DMS153 (cell line): Measurements from ENCODE around the gene PAK4.
"Not testable (repeated sequence)": the region's sequence is repeated elsewhere in the genome, so short reads cannot be mapped to it uniquely, and the experiment has no call there.

Source experiments
- DNase-seq: peaks from one replicate; lab custom pipeline; 2025; lab: John Stamatoyannopoulos, UW

PAK4 gene

GRCh38 chr19:39125554-39126311 lies at the start of gene PAK4:
PAK4 (plus strand) TSS chr19:39125786; CDS start chr19:39169554, 43,768 bp downstream.
- DNase-seq, result peak; percentile 94

- DNase-seq, result no peak
Measured at GRCh38 chr19:39077323-39077722, 48.3 kb upstream of the PAK4 start.

GRCh38 chr19:39078436-39079200 lies 47.0 kb upstream of the PAK4 start:
- no peak for DNase-seq

- DNase-seq, result no peak
Measured at GRCh38 chr19:39080431-39080830, 45.2 kb upstream of the PAK4 start.

- no peak for DNase-seq
Measured at GRCh38 chr19:39082167-39082566, 43.4 kb upstream of the PAK4 start.

GRCh38 chr19:39082745-39083598 lies 42.6 kb upstream of the PAK4 start:
- no peak for DNase-seq

GRCh38 chr19:39083599-39083982 lies 42.0 kb upstream of the PAK4 start:
- no peak for DNase-seq

GRCh38 chr19:39083983-39084731 lies 41.4 kb upstream of the PAK4 start, which contains the start of gene ACP7:
ACP7 (plus strand) TSS chr19:39084368; CDS start chr19:39085270, 902 bp downstream.
- no peak for DNase-seq

- no peak for DNase-seq
Measured at GRCh38 chr19:39084732-39085080, 40.9 kb upstream of the PAK4 start.

- DNase-seq, result no peak
Measured at GRCh38 chr19:39085392-39085791, 40.2 kb upstream of the PAK4 start.

GRCh38 chr19:39086386-39086785 lies 39.2 kb upstream of the PAK4 start:
- DNase-seq, result no peak

GRCh38 chr19:39087907-39088686 lies 37.5 kb upstream of the PAK4 start:
- DNase-seq, result no peak

GRCh38 chr19:39090016-39090415 lies 35.6 kb upstream of the PAK4 start:
- not testable (repeated sequence) for DNase-seq

GRCh38 chr19:39090881-39091280 lies 34.7 kb upstream of the PAK4 start:
- no peak for DNase-seq

GRCh38 chr19:39095799-39096540 lies 29.6 kb upstream of the PAK4 start:
- DNase-seq, result not testable (repeated sequence)

- no peak for DNase-seq
Measured at GRCh38 chr19:39097299-39097698, 28.3 kb upstream of the PAK4 start.

GRCh38 chr19:39097721-39098120 lies 27.9 kb upstream of the PAK4 start:
- no peak for DNase-seq

- no peak for DNase-seq
Measured at GRCh38 chr19:39098365-39099269, 27.0 kb upstream of the PAK4 start.

- no peak for DNase-seq
Measured at GRCh38 chr19:39099341-39099740, 26.2 kb upstream of the PAK4 start.
